IPS-18a (cell line): ENCODE measurements around the gene FAT2.
"Not testable (repeated sequence)": the region's sequence is repeated elsewhere in the genome, so short reads cannot be mapped to it uniquely, and the experiment has no call there.

Source experiments
- H3K27ac ChIP-seq: one replicate; pipeline ENCODE4 v1.5.1; 2013; ENCODE audit warnings: low read length
- H3K27me3 ChIP-seq: one replicate; pipeline ENCODE4 v1.6.1; 2013; ENCODE audit warnings: mild to moderate bottlenecking, low read length; ENCODE audit not compliant: control insufficient read depth, insufficient read depth
- H3K36me3 ChIP-seq: one replicate; pipeline ENCODE4 v1.6.1; 2013; ENCODE audit warnings: low read depth, low read length; ENCODE audit not compliant: control insufficient read depth
- H3K4me1 ChIP-seq: one replicate; pipeline ENCODE4 v1.6.1; 2013; ENCODE audit warnings: low read depth, low read length; ENCODE audit not compliant: control insufficient read depth
- H3K4me3 ChIP-seq: one replicate; pipeline ENCODE4 v1.5.1; 2013; ENCODE audit warnings: low read length
- H3K9ac ChIP-seq: one replicate; pipeline ENCODE4 v1.6.1; 2013; ENCODE audit warnings: mild to moderate bottlenecking, low read length, moderate library complexity
- H3K9me3 ChIP-seq: one replicate; pipeline ENCODE4 v1.6.1; 2013; ENCODE audit warnings: low read depth, low read length; ENCODE audit not compliant: control insufficient read depth

FAT2 gene

GRCh38 chr5:151589878-151590570 is 1.1 kb downstream of the FAT2 start:
- Histone ChIP-seq H3K36me3 (no peaks in the 10 kb centered on the region), H3K9me3 (no peaks in the 10 kb centered on the region), H3K9ac (no peak overlapping the region), H3K4me3 (no peak overlapping the region), H3K4me1 (peaks cover 9% of the 10 kb centered on the region), H3K27ac (no peak overlapping the region), H3K27me3 (peaks cover 6% of the 10 kb centered on the region)

GRCh38 chr5:151587796-151588555 is 3.2 kb downstream of the FAT2 start:
- Histone ChIP-seq H3K27me3 (peaks cover 6% of the 10 kb centered on the region), H3K4me1 (peaks cover 9% of the 10 kb centered on the region), H3K27ac (no peak overlapping the region), H3K9ac (no peak overlapping the region), H3K4me3 (no peak overlapping the region), H3K9me3 (no peaks in the 10 kb centered on the region), H3K36me3 (no peaks in the 10 kb centered on the region)

GRCh38 chr5:151585970-151586369 is 5.2 kb downstream of the FAT2 start:
- Histone ChIP-seq H3K36me3 (no peaks in the 10 kb centered on the region), H3K4me3 (no peak overlapping the region), H3K27ac (no peak overlapping the region), H3K4me1 (peaks cover 6% of the 10 kb centered on the region), H3K27me3 (peaks cover 6% of the 10 kb centered on the region), H3K9me3 (no peaks in the 10 kb centered on the region), H3K9ac (no peak overlapping the region)

GRCh38 chr5:151585344-151585743 is 5.8 kb downstream of the FAT2 start:
- not testable (repeated sequence) for H3K4me1 ChIP-seq, H3K36me3 ChIP-seq, H3K27ac ChIP-seq, H3K9me3 ChIP-seq, H3K27me3 ChIP-seq, H3K9ac ChIP-seq, H3K4me3 ChIP-seq

GRCh38 chr5:151584057-151584937 is 6.8 kb downstream of the FAT2 start:
- no peak overlapping the region for H3K27ac ChIP-seq

DNA sequence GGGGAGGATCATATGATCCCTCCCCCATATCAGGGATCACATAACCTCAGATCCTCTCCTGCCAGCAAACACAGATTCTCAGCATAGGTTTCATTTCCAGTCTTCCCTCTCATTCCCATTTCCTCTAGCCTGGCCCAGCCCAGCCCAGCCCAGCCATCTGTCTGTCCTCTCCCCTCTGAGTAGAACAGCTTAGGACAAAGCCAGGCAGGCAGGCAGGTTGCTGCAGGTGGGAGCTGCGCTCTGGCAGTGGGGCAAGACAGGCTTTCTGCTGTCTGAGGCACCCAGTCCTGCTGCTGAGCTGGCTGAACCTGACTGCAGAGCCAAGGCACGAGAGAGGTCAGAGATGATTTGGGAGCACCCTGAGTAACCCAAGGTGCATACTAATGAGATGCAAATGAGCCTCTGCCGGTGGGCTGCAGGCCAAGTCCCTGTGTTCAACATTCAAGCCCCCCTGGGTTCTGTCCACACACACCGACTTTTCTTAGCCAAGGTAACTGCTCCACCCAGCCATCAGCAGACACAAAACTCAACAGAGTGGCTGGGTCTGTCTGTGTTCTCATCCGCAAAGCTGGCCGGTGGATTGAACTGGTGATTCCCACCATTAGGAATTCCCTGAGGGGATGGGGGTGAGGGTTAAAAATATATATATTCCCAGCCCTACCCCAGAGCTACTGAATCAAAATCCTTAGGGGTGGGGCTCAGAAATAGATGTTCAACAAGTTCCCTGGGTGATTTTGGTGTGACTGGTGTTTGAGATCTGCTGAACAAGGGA is 9.1 kb downstream of the FAT2 start:
- Histone ChIP-seq H3K4me3 (no peak overlapping the region), H3K27me3 (no peaks in the 10 kb centered on the region), H3K9ac (no peak overlapping the region), H3K9me3 (no peaks in the 10 kb centered on the region), H3K4me1 (peaks cover 3% of the 10 kb centered on the region), H3K36me3 (no peaks in the 10 kb centered on the region), H3K27ac (no peak overlapping the region)

More at GRCh38 chr5:151584057-151584937, 6.8 kb downstream of the FAT2 start:
- Histone ChIP-seq H3K36me3 (no peaks in the 10 kb centered on the region), H3K9ac (no peak overlapping the region), H3K27me3 (no peaks in the 10 kb centered on the region), H3K4me3 (no peak overlapping the region), H3K9me3 (no peaks in the 10 kb centered on the region), H3K4me1 (peaks cover 3% of the 10 kb centered on the region)

DNA sequence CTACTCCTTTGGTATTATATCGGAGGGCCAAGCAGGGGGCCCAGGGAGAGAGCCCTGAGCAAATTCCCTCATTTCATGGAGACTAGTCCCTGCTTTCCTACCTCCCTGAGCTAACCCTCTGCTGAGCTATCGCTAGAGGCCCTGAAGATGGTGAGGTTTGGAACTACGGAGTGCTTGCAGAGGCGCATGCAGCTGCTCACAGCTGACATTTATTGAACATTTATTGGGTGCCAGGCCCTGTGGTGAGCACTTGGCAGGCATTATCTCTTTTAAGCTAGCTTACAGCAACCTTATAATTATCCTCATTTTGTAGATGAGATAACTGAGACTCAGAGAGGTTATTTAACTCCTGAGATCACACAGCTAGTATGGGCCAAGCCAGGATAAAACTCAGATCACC is 9.8 kb downstream of the FAT2 start:
- H3K27ac ChIP-seq: no peak overlapping the region

DNA sequence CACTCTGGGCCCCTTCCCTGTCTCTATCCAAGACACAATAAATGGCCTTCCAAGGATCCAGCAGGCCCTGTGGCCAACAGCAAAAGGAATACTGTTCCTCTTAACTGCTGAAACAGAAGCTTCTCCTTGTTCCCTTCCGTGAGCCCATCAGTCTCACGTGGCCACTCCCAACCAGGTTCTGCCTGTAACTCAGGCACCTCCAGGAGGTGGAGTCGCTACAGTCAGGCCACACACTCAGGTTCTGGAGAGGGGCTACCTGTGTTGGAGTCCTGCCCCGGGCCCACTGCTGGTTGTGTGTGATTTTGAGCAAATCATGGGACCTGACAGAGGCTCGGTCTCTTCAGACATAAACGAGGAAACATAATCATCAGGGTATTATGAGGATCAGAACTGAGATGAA is 10.3 kb downstream of the FAT2 start:
- no peak overlapping the region for H3K27ac ChIP-seq
- H3K4me1 ChIP-seq: peaks cover 3% of the 10 kb centered on the region
- no peak overlapping the region for H3K4me3 ChIP-seq
- no peak overlapping the region for H3K9ac ChIP-seq
- no peaks in the 10 kb centered on the region for H3K9me3 ChIP-seq
- H3K36me3 ChIP-seq: no peaks in the 10 kb centered on the region
- H3K27me3 ChIP-seq: no peaks in the 10 kb centered on the region

More for the DNA sequence above, 9.8 kb downstream of the FAT2 start:
- Histone ChIP-seq H3K9ac (no peak overlapping the region), H3K27me3 (no peaks in the 10 kb centered on the region), H3K9me3 (no peaks in the 10 kb centered on the region), H3K36me3 (no peaks in the 10 kb centered on the region), H3K4me1 (peaks cover 3% of the 10 kb centered on the region), H3K4me3 (no peak overlapping the region)

DNA sequence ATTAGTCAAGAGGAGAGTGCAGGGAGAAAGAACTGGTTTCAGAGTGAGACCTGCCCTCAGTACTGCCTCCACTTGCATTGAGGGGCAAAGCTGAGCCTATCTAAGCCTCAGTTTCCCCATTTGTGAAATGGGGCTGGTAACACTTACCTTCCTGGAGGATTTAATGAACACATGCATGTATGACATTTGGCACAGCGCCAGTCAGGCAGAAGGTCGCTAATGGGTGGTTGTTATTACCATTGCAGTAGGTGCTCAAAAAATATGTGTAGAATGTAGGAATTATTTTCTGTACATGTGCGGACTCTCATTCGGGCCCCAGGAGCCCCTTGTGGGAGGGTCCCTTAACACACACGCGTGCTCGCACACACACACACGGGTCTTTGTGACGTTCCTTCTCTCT is 10.9 kb downstream of the FAT2 start:
- Histone ChIP-seq H3K36me3 (no peaks in the 10 kb centered on the region), H3K4me1 (peaks cover 3% of the 10 kb centered on the region), H3K27ac (no peak overlapping the region), H3K4me3 (no peak overlapping the region), H3K27me3 (no peaks in the 10 kb centered on the region), H3K9ac (no peak overlapping the region), H3K9me3 (no peaks in the 10 kb centered on the region)

DNA sequence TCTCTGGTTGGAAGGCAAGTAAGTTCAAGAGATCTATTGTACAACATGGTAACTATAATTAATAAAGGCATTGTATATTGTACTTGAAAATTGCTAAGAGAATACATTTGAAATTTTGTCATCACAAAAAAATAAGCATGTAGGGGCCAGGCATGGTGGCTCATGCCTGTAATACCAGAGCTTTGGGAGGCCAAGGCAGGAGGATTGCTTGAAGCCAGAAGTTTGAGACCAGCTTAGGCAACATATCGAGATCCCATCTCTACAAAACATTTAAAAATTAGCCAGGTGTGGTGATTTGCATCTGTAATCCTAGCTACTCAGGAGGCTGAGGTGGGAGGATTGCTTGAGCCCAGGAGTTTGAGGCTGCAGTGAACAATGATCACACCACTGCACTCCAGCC is 12.0 kb downstream of the FAT2 start:
- not testable (repeated sequence) for H3K9me3 ChIP-seq, H3K9ac ChIP-seq, H3K27me3 ChIP-seq, H3K4me1 ChIP-seq, H3K36me3 ChIP-seq, H3K27ac ChIP-seq, H3K4me3 ChIP-seq
